Smooth muscle cell (in vitro differentiated cells): Measurements from ENCODE around the gene PRKCA. TPM values are rescaled to one million over a fixed set of nuclear protein-coding genes. Genes with fewer than 3 reads are reported as not detected.

Experiments used
- DNase-seq: peaks from one replicate; lab custom pipeline; 2025; ENCODE audit not compliant: unreplicated experiment; lab: John Stamatoyannopoulos, UW
- H2AFZ ChIP-seq: fragments of 200-600 bp; sonication (generic); 2 replicates; pipeline ENCODE4 v1.6.0; 2016; ENCODE audit warnings: antibody characterized with exemption, low read depth, mild to moderate bottlenecking
- H3F3A ChIP-seq: fragments of 200-600 bp; sonication (generic); 2 replicates; pipeline ENCODE4 v1.6.0; 2017; ENCODE audit warnings: antibody characterized with exemption, low read depth
- H3K27ac ChIP-seq: fragments of 200-600 bp; sonication (generic); 2 replicates; pipeline ENCODE4 v1.5.1; 2016; ENCODE audit warnings: low read depth, mild to moderate bottlenecking
- H3K27me3 ChIP-seq: fragments of 200-600 bp; sonication (generic); 2 replicates; pipeline ENCODE4 v1.6.1; 2016; ENCODE audit warnings: low read depth, mild to moderate bottlenecking
- H3K36me3 ChIP-seq: fragments of 200-600 bp; sonication (generic); 2 replicates; pipeline ENCODE4 v1.5.1; 2016; ENCODE audit warnings: low read depth
- H3K4me1 ChIP-seq: fragments of 200-600 bp; sonication (generic); 2 replicates; pipeline ENCODE4 v1.5.1; 2016; ENCODE audit warnings: low read depth
- H3K4me2 ChIP-seq: fragments of 200-600 bp; sonication (generic); 2 replicates; pipeline ENCODE4 v1.6.0; 2016; ENCODE audit warnings: mild to moderate bottlenecking
- H3K4me3 ChIP-seq: fragments of 200-600 bp; sonication (generic); 2 replicates; pipeline ENCODE4 v1.5.1; 2016; ENCODE audit warnings: mild to moderate bottlenecking
- H3K79me2 ChIP-seq: fragments of 200-600 bp; sonication (generic); 2 replicates; pipeline ENCODE4 v1.6.0; 2016; ENCODE audit warnings: low read depth, mild to moderate bottlenecking
- H3K9ac ChIP-seq: fragments of 200-600 bp; sonication (generic); 2 replicates; pipeline ENCODE4 v1.6.0; 2016; ENCODE audit warnings: low read depth
- H3K9me3 ChIP-seq: fragments of 200-600 bp; sonication (generic); replicated peaks from 2 replicates; pipeline ENCODE4 v1.5.1; 2016; ENCODE audit warnings: low read depth
- H4K20me1 ChIP-seq: fragments of 200-600 bp; sonication (generic); 2 replicates; pipeline ENCODE4 v1.6.0; 2016; ENCODE audit warnings: low read depth
- CTCF ChIP-seq: fragments of 200-600 bp; sonication (generic); IDR thresholded peaks from 2 replicates; pipeline ENCODE4 v1.5.1; 2017; ENCODE audit warnings: borderline replicate concordance, mild to moderate bottlenecking, antibody characterized with exemption; ENCODE audit not compliant: insufficient read depth, poor library complexity, severe bottlenecking
- WGBS: methylation state at CpG from one replicate; pipeline ENCODE4 v1.1.7; 2016; ENCODE audit warnings: low lambda C conversion rate; 5-methylcytosine and 5-hydroxymethylcytosine counted together
- polyA plus RNA-seq: library from polyadenylated mRNA; unstranded; fragments of >200 nt; fragmentation: Nextera tagmentation; extraction: Ambion mirVana; gene quantifications from 2 replicates; pipeline ENCODE4 v1.2.1, GENCODE V29; 2016
- total RNA-seq: library from RNA; depleted of rRNA; stranded (reverse); fragments of >200 nt; gene quantifications from 2 replicates; pipeline ENCODE4 v1.2.3, GENCODE V29; 2014

The PRKCA gene
- total and polyA plus RNA-seq, 2 experiments from 2014 or later, result 0.78 to 7.1 TPM

- WGBS, result 80% methylated on average over 6 of the region's 6 CpGs
These were observed 411.2 kb downstream of the PRKCA start for GRCh38 chr17:66713533-66714042.

GRCh38 chr17:66714046-66715023 is 411.9 kb downstream of the PRKCA start:
- H3K4me1 ChIP-seq, result peaks cover 3% of the 10 kb centered on the region
- no peak overlapping the region for H3K4me2 ChIP-seq
- H3F3A ChIP-seq, result no peaks in the 10 kb centered on the region
- no peak for TF ChIP-seq CTCF
- no peaks in the 10 kb centered on the region for H3K27me3 ChIP-seq
- H3K9ac ChIP-seq, result no peak overlapping the region
- 88% methylated on average over 17 of the region's 17 CpGs for WGBS
- no peak overlapping the region for H3K27ac ChIP-seq
- no peaks in the 10 kb centered on the region for H3K79me2 ChIP-seq
- no peaks in the 10 kb centered on the region for H3K36me3 ChIP-seq
- no peaks in the 10 kb centered on the region for H3K9me3 ChIP-seq
- no peak overlapping the region for H3K4me3 ChIP-seq
- no peak overlapping the region for H2AFZ ChIP-seq
- DNase-seq, result no peak
- H4K20me1 ChIP-seq, result no peaks in the 10 kb centered on the region

More at GRCh38 chr17:66713533-66714042, 411.2 kb downstream of the PRKCA start:
- no peak overlapping the region for H3K4me2 ChIP-seq
- no peaks in the 10 kb centered on the region for H3F3A ChIP-seq
- no peaks in the 10 kb centered on the region for H3K9me3 ChIP-seq
- no peak overlapping the region for H3K4me3 ChIP-seq
- no peaks in the 10 kb centered on the region for H3K27me3 ChIP-seq
- DNase-seq, result no peak
- no peaks in the 10 kb centered on the region for H3K79me2 ChIP-seq
- no peaks in the 10 kb centered on the region for H4K20me1 ChIP-seq
- no peaks in the 10 kb centered on the region for H3K36me3 ChIP-seq
- no peak overlapping the region for H3K27ac ChIP-seq
- no peak overlapping the region for H2AFZ ChIP-seq
- peaks cover 3% of the 10 kb centered on the region for H3K4me1 ChIP-seq
- no peak overlapping the region for H3K9ac ChIP-seq
- TF ChIP-seq CTCF, result no peak

- Histone ChIP-seq H2AFZ (no peak overlapping the region), H3K79me2 (no peaks in the 10 kb centered on the region), H3K4me1 (peaks cover 3% of the 10 kb centered on the region), H3K27me3 (no peaks in the 10 kb centered on the region), H3K4me3 (no peak overlapping the region), H3K9me3 (no peaks in the 10 kb centered on the region), H3F3A (no peaks in the 10 kb centered on the region), H3K27ac (no peak overlapping the region), H4K20me1 (no peaks in the 10 kb centered on the region), H3K9ac (no peak overlapping the region), H3K4me2 (no peak overlapping the region), H3K36me3 (no peaks in the 10 kb centered on the region)
- 65% methylated on average over 11 of the region's 11 CpGs for WGBS
- no peak for TF ChIP-seq CTCF
- DNase-seq, result no peak
These were observed 412.8 kb downstream of the PRKCA start for GRCh38 chr17:66715076-66715675.
